WTC11 (cell line): ENCODE results near the gene CA7.

ENCODE experiments used
- ATF1 ChIP-seq: sonication (generic); formaldehyde crosslinking; IDR thresholded peaks from 2 replicates; pipeline ENCODE4 v1.8.1; 2023; ENCODE audit warnings: mild to moderate bottlenecking, moderate library complexity, missing genetic modification reagents
- ATF3 ChIP-seq: sonication (generic); formaldehyde crosslinking; conservative IDR thresholded peaks from 2 replicates; pipeline ENCODE4 v1.8.1; 2022; ENCODE audit warnings: mild to moderate bottlenecking, missing genetic modification reagents
- MYBL2 ChIP-seq: sonication (generic); formaldehyde crosslinking; IDR thresholded peaks from 2 replicates; pipeline ENCODE4 v1.8.1; 2023; ENCODE audit warnings: mild to moderate bottlenecking, moderate library complexity, missing genetic modification reagents
- NFYB ChIP-seq: sonication (generic); formaldehyde crosslinking; conservative IDR thresholded peaks from 2 replicates; pipeline ENCODE4 v1.8.0; 2022; ENCODE audit warnings: low read depth, missing genetic modification reagents
- SP1 ChIP-seq: sonication (generic); formaldehyde crosslinking; conservative IDR thresholded peaks from 2 replicates; pipeline ENCODE4 v1.8.1; 2022; ENCODE audit warnings: missing genetic modification reagents
- ZNF423 ChIP-seq: fragments of 250-450 bp; sonication (Bioruptor Pico); IDR thresholded peaks from 2 replicates; pipeline ENCODE4 v2.1.2; 2022; ENCODE audit warnings: mild to moderate bottlenecking, moderate library complexity
- TF ChIP-seq, protein P1 (sequence below): fragments of 200-600 bp; IDR thresholded peaks from 2 replicates; pipeline ENCODE4 v1.8.0; 2022; ENCODE audit warnings: antibody characterized with exemption
- TF ChIP-seq, protein P2 (sequence below): sonication (generic); formaldehyde crosslinking; IDR thresholded peaks from 2 replicates; pipeline ENCODE4 v1.8.1; 2023; ENCODE audit warnings: mild to moderate bottlenecking, missing genetic modification reagents, moderate library complexity
- TF ChIP-seq, protein P3 (sequence below): sonication (generic); formaldehyde crosslinking; IDR thresholded peaks from 2 replicates; pipeline ENCODE4 v1.8.1; 2022; ENCODE audit warnings: missing genetic modification reagents, borderline replicate concordance
- TF ChIP-seq, protein P4 (sequence below): sonication (generic); formaldehyde crosslinking; IDR thresholded peaks from 2 replicates; pipeline ENCODE4 v1.8.1; 2023; ENCODE audit warnings: mild to moderate bottlenecking, missing genetic modification reagents, borderline replicate concordance

DNA sequence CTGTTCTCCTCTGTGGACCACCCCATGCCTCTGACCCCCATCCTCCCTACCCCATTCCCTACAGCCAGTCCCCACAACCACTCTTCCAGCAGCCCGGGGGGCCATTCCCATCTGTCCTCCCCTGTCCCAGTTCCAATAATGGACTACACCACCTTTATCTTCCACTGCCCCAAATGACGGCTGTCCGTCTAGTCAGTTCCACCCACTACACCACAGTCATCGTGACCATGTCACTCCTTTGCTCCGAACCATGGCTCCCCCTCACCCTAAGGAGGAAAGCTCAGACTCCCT is 51.4 kb downstream of the CA7 start:
- TF ChIP-seq, protein P1, sequence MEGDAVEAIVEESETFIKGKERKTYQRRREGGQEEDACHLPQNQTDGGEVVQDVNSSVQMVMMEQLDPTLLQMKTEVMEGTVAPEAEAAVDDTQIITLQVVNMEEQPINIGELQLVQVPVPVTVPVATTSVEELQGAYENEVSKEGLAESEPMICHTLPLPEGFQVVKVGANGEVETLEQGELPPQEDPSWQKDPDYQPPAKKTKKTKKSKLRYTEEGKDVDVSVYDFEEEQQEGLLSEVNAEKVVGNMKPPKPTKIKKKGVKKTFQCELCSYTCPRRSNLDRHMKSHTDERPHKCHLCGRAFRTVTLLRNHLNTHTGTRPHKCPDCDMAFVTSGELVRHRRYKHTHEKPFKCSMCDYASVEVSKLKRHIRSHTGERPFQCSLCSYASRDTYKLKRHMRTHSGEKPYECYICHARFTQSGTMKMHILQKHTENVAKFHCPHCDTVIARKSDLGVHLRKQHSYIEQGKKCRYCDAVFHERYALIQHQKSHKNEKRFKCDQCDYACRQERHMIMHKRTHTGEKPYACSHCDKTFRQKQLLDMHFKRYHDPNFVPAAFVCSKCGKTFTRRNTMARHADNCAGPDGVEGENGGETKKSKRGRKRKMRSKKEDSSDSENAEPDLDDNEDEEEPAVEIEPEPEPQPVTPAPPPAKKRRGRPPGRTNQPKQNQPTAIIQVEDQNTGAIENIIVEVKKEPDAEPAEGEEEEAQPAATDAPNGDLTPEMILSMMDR, result no peak
- TF ChIP-seq, protein P2, sequence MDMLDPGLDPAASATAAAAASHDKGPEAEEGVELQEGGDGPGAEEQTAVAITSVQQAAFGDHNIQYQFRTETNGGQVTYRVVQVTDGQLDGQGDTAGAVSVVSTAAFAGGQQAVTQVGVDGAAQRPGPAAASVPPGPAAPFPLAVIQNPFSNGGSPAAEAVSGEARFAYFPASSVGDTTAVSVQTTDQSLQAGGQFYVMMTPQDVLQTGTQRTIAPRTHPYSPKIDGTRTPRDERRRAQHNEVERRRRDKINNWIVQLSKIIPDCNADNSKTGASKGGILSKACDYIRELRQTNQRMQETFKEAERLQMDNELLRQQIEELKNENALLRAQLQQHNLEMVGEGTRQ (CRISPR knock-in tag), result no peak
- TF ChIP-seq, protein P3, sequence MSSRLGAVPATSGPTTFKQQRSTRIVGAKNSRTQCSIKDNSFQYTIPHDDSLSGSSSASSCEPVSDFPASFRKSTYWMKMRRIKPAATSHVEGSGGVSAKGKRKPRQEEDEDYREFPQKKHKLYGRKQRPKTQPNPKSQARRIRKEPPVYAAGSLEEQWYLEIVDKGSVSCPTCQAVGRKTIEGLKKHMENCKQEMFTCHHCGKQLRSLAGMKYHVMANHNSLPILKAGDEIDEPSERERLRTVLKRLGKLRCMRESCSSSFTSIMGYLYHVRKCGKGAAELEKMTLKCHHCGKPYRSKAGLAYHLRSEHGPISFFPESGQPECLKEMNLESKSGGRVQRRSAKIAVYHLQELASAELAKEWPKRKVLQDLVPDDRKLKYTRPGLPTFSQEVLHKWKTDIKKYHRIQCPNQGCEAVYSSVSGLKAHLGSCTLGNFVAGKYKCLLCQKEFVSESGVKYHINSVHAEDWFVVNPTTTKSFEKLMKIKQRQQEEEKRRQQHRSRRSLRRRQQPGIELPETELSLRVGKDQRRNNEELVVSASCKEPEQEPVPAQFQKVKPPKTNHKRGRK (CRISPR knock-in tag), result no peak
- TF ChIP-seq SP1 (CRISPR knock-in tag), result no peak
- no peak for TF ChIP-seq ATF3 (CRISPR knock-in tag)
- no peak for TF ChIP-seq MYBL2 (CRISPR knock-in tag)
- no peak for TF ChIP-seq NFYB
- TF ChIP-seq, protein P4, sequence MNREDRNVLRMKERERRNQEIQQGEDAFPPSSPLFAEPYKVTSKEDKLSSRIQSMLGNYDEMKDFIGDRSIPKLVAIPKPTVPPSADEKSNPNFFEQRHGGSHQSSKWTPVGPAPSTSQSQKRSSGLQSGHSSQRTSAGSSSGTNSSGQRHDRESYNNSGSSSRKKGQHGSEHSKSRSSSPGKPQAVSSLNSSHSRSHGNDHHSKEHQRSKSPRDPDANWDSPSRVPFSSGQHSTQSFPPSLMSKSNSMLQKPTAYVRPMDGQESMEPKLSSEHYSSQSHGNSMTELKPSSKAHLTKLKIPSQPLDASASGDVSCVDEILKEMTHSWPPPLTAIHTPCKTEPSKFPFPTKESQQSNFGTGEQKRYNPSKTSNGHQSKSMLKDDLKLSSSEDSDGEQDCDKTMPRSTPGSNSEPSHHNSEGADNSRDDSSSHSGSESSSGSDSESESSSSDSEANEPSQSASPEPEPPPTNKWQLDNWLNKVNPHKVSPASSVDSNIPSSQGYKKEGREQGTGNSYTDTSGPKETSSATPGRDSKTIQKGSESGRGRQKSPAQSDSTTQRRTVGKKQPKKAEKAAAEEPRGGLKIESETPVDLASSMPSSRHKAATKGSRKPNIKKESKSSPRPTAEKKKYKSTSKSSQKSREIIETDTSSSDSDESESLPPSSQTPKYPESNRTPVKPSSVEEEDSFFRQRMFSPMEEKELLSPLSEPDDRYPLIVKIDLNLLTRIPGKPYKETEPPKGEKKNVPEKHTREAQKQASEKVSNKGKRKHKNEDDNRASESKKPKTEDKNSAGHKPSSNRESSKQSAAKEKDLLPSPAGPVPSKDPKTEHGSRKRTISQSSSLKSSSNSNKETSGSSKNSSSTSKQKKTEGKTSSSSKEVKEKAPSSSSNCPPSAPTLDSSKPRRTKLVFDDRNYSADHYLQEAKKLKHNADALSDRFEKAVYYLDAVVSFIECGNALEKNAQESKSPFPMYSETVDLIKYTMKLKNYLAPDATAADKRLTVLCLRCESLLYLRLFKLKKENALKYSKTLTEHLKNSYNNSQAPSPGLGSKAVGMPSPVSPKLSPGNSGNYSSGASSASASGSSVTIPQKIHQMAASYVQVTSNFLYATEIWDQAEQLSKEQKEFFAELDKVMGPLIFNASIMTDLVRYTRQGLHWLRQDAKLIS (CRISPR knock-in tag), result no peak
- TF ChIP-seq ATF1 (CRISPR knock-in tag), result no peak
- TF ChIP-seq ZNF423 (CRISPR knock-in tag), result no peak
